ENCODE data around the gene BICC1.

The BICC1 gene

GRCh38 chr10:58609532-58610150 is 97.0 kb downstream of the BICC1 start:
- no peak for DNase-seq

GRCh38 chr10:58615237-58615935 is 102.7 kb downstream of the BICC1 start:
- DNase-seq, result no peak

- DNase-seq, result no peak
Measured at GRCh38 chr10:58618158-58618676, 105.5 kb downstream of the BICC1 start.

- DNase-seq, result no peak
Measured at GRCh38 chr10:58621379-58622077, 108.9 kb downstream of the BICC1 start.

- DNase-seq, result no peak
Measured at GRCh38 chr10:58622246-58622645, 109.6 kb downstream of the BICC1 start.

- no peak for DNase-seq
Measured at GRCh38 chr10:58625070-58625469, 112.4 kb downstream of the BICC1 start.

- no peak for DNase-seq
Measured at GRCh38 chr10:58627392-58627791, 114.7 kb downstream of the BICC1 start.

- DNase-seq, result no peak
Measured at GRCh38 chr10:58631715-58632114, 119.0 kb downstream of the BICC1 start.

- no peak for DNase-seq
Measured at GRCh38 chr10:58632216-58632615, 119.5 kb downstream of the BICC1 start.

GRCh38 chr10:58637352-58637751 is 124.7 kb downstream of the BICC1 start:
- no peak for DNase-seq

GRCh38 chr10:58638388-58638787 is 125.7 kb downstream of the BICC1 start:
- no peak for DNase-seq

GRCh38 chr10:58641095-58641531 is 128.4 kb downstream of the BICC1 start:
- DNase-seq, result peak in 1 of 2 donors; percentile 3

GRCh38 chr10:58641708-58642107 is 129.0 kb downstream of the BICC1 start:
- no peak for DNase-seq

- DNase-seq, result no peak
Measured at GRCh38 chr10:58642283-58642682, 129.6 kb downstream of the BICC1 start.

GRCh38 chr10:58642916-58643428 is 130.3 kb downstream of the BICC1 start:
- DNase-seq, result no peak

- no peak for DNase-seq
Measured at GRCh38 chr10:58644311-58644710, 131.6 kb downstream of the BICC1 start.

GRCh38 chr10:58645416-58646146 is 132.9 kb downstream of the BICC1 start:
- DNase-seq, result no peak

- no peak for DNase-seq
Measured at GRCh38 chr10:58647376-58648112, 134.9 kb downstream of the BICC1 start.

GRCh38 chr10:58648131-58648530 is 135.5 kb downstream of the BICC1 start:
- DNase-seq, result no peak

- DNase-seq, result no peak
Measured at GRCh38 chr10:58651040-58651439, 138.4 kb downstream of the BICC1 start.

GRCh38 chr10:58651742-58652141 is 139.1 kb downstream of the BICC1 start:
- no peak for DNase-seq

- no peak for DNase-seq
Measured at GRCh38 chr10:58653139-58653538, 140.5 kb downstream of the BICC1 start.
